Transverse colon (tissue), 3 donors: ENCODE data around the gene RPLP2.

Experiments
- EP300 ChIP-seq: sonication (generic); formaldehyde crosslinking; IDR thresholded peaks from one replicate; pipeline ENCODE4 v1.6.1; 2017; ENCODE audit warnings: antibody characterized with exemption, low read depth
- TF ChIP-seq, protein P1 (sequence below), 5 experiments: fragments of 200-600 bp in 3 of 5; fragments of 450-650 bp in 2 of 5; sonication (generic) in 3 of 5; IDR thresholded peaks; 1 replicate in 2 of 5; 2 replicates in 3 of 5; pipeline ENCODE4 v1.5.1; 2016 to 2017; ENCODE audit warnings: antibody characterized with exemption in 5 of 5, inconsistent platforms in 3 of 5, mild to moderate bottlenecking in 2 of 5, moderate library complexity in 1 of 5

DNA sequence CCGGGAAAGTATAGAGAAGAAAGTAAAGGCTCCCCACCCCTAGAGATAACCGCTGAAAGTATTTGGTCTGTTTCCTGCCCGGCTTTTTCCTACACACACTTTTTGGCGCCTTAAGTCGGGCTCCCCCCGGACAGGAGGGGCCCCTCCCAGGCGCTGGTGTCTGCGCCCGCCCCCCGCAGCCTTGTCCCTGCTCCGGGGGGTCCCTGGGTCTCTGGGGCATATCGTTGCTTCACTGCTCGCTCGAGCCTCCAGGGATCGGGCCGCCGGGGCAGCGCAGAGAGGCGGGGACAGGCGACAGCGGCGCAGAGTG is 17.0 kb downstream of the RPLP2 start:
- no peak for TF ChIP-seq EP300
- TF ChIP-seq, protein P1, sequence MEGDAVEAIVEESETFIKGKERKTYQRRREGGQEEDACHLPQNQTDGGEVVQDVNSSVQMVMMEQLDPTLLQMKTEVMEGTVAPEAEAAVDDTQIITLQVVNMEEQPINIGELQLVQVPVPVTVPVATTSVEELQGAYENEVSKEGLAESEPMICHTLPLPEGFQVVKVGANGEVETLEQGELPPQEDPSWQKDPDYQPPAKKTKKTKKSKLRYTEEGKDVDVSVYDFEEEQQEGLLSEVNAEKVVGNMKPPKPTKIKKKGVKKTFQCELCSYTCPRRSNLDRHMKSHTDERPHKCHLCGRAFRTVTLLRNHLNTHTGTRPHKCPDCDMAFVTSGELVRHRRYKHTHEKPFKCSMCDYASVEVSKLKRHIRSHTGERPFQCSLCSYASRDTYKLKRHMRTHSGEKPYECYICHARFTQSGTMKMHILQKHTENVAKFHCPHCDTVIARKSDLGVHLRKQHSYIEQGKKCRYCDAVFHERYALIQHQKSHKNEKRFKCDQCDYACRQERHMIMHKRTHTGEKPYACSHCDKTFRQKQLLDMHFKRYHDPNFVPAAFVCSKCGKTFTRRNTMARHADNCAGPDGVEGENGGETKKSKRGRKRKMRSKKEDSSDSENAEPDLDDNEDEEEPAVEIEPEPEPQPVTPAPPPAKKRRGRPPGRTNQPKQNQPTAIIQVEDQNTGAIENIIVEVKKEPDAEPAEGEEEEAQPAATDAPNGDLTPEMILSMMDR (IDR thresholded peaks at IDR 0.05), result no peak
